ENCODE data around the gene WDR53.
"Not testable (repeated sequence)": the region's sequence is repeated elsewhere in the genome, so short reads cannot be mapped to it uniquely, and the experiment has no call there.

WDR53 gene

GRCh38 chr3:196568246-196569002 is at the start of gene WDR53, which contains the start of gene FBXO45:
TSS of gene WDR53 (minus strand) at chr3:196568554. CDS start at chr3:196561475, 7,079 bp downstream.
TSS of gene FBXO45 (plus strand) at chr3:196568660. CDS start at chr3:196568985, 325 bp downstream.
- peak; percentile 92 to 93 for DNase-seq (ENCODE audit: low read depth in 2 of 2)

GRCh38 chr3:196617256-196617655 is 48.9 kb upstream of the WDR53 start:
- no peak for DNase-seq (ENCODE audit: low read depth in 2 of 2)

GRCh38 chr3:196615234-196615633 is 46.9 kb upstream of the WDR53 start:
- DNase-seq (ENCODE audit: low read depth in 2 of 2) = not testable (repeated sequence)

DNA sequence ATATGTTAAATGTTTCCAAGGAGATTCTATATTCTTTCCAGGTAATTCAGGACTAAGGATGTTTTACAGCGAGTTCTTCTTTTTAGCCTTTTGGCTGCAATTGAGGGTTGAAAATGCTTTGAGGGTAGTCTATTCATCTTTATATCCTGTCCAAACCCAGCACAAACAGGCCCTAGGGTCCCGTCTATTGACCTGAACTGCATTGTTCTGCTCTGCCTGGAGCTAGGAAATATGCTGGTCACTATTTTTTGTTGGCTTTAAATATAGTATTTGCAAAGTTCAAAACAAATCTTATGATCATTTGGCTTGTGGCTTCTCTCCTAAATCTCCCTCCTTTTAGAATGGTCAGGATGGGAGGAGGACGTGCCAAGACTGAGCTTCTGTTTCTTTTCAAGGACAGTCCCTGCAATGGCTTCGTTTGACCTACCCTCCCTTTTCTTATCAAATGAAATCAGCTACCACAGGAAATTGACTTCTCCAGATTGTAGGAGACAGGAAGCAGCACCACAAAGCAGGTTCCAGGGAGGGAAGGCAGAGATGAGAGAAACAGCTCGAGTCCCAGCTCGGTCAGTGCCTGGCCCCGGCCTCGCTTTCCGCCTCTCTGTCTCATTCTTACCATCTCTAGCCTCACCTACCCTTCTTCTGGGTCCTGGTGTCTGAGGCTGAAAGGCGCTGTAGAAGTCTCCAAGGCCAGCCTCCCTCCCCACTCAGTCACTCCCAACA is 43.6 kb upstream of the WDR53 start:
- no peak for DNase-seq (ENCODE audit: low read depth in 2 of 2)

GRCh38 chr3:196609805-196610515 is 41.6 kb upstream of the WDR53 start:
- DNase-seq (ENCODE audit: low read depth in 2 of 2) = no peak

GRCh38 chr3:196609343-196609775 is 41.0 kb upstream of the WDR53 start:
- DNase-seq (ENCODE audit: low read depth in 2 of 2) = peak; percentile 90 to 97

DNA sequence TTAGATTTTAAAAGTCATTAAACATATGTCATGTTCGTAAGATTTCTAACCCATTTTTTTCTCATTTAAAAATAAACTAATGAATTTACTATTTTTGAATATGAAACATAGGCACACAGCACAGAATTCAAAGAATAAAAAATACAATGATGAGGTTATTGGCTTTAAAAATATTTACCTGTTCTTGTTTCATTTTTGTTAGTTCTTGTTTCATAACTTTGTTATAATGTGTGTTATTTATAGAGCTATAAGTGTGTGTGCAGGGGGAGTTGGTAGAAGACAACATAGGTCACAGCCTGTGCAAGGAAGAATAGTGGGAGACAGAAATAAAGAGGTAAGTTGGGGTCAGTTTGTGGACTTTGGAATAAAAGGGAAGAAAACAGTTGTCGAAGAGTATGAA is 40.3 kb upstream of the WDR53 start:
- no peak for DNase-seq (ENCODE audit: low read depth in 2 of 2)

DNA sequence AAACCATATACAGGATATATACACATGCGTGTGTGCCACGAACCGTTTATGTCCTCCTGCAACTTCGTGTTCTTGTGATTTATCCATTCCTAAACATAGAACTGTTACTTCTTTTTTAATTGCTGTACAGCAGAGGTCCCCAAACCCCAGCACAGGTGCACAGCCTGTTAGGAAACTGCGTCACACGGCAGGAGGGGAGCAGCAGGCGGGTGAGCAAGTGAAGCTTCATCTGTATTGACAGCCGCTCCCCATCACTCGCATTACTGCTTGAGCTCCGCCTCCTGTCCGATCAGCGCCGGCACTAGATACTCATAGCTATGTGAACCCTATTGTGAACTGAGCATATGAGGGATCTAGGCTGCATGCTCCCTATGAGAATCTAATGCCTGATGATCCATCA is 36.2 kb upstream of the WDR53 start:
- DNase-seq (ENCODE audit: low read depth in 2 of 2) = no peak

- DNase-seq (ENCODE audit: low read depth in 2 of 2) = no peak
Observed at GRCh38 chr3:196603683-196604082, 35.3 kb upstream of the WDR53 start.

DNA sequence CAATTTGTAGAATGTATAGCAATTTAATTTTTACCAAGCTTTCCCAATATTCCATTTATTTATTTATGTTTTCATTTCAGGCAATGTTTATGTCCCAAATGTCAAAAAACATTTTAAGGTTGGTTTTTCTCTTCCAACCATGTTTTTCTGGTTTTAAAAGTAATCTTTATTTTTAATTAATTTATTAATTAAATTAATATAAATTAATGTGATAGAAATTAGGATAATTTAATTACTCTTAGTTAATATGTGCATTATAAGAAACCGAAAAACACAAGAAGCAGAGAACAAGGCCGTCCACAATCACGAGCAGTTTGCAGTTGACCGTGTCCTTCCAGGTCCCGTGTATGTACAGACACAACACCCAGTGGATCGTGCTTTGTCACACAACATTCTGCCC is 34.3 kb upstream of the WDR53 start:
- DNase-seq (ENCODE audit: low read depth in 2 of 2) = no peak

GRCh38 chr3:196600359-196600758 is 32.0 kb upstream of the WDR53 start:
- no peak for DNase-seq (ENCODE audit: low read depth in 2 of 2)

DNA sequence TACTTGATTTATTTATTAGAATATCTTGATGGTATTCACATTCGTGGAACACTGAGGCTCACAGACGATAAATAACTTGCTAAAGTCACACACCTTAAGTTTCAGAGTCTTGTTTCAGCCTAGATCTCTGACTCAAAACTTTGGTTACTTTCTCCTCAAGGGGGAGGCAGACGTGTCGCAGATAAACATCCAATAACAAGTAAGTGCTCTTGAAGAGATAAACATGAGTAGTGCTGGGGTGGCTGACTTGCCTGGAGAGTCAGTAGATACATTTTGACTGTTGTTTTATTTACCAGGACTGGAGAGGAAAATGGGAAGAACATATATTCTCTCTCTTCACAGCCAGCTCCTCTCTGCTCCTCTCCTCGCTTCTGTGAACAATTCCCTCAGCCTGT is 31.4 kb upstream of the WDR53 start:
- no peak for DNase-seq (ENCODE audit: low read depth in 2 of 2)

GRCh38 chr3:196597971-196598733 is 29.8 kb upstream of the WDR53 start:
- DNase-seq (ENCODE audit: low read depth in 2 of 2) = not testable (repeated sequence)

DNA sequence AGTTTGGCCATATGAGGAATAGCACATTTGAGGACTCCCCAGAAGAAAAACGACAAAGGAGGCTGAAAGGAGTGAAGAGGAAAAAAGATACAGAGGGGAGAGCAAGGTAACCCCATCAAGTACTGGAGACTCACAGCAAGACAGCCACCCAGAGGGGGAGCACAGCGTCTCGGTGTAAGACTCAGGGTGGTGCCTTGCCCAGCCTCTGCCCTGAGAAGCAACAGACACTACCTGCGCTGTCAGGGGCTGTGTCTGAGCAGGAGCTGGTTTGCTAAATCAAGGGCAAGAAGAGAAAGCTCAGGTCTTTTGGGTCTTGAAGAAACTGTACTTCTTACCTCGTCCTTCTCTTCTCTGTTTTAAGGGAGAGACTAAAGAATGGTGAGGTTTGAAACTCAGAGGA is 28.0 kb upstream of the WDR53 start:
- no peak for DNase-seq (ENCODE audit: low read depth in 2 of 2)

GRCh38 chr3:196590279-196590678 is 21.9 kb upstream of the WDR53 start:
- DNase-seq (ENCODE audit: low read depth in 2 of 2) = no peak

GRCh38 chr3:196585044-196585757 is 16.8 kb upstream of the WDR53 start:
- DNase-seq (ENCODE audit: low read depth in 2 of 2) = no peak

DNA sequence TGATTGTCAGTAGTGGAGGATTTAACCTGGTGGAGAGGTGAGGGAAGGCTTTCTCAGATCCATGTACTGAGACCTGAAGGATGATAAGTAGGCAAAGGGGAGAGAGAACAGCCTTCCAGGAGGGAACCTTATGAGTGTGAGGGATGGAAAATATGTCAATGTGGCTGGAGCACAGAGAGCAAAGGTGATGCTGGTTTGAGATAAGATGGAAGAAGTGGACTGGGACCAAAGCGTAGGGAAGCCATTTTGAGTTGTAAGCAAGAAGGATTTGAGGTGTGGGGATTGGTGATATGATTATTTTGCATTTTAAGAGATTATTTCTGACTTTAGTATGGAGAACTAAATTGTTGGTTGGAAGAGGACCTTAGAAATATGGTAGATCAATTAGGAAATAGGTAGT is 4.0 kb upstream of the WDR53 start:
- DNase-seq (ENCODE audit: low read depth in 2 of 2) = no peak

DNA sequence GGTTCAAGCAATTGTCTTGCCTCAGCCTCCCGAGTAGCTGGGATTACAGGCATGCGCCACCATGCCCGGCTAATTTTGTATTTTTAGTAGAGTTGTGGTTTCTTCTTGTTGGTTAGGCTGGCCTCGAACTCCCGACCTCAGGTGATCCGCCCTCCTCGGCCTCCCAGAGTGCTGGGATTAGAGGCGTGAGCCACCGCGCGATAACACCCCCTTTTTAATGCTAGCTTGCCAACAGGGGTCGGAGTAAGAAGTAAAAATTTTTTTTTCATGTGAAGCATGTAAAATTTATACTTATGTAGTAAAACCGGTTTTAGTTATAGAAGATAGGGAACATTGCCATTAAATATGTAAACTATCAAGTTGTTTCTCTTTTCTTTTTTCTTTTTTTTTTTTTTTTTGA is 2.0 kb upstream of the WDR53 start:
- not testable (repeated sequence) for DNase-seq (ENCODE audit: low read depth in 2 of 2)

GRCh38 chr3:196569003-196569516 is 706 bp upstream of the WDR53 start:
- DNase-seq (ENCODE audit: low read depth in 2 of 2) = peak in 1 of 2 donors; percentile 28

DNA sequence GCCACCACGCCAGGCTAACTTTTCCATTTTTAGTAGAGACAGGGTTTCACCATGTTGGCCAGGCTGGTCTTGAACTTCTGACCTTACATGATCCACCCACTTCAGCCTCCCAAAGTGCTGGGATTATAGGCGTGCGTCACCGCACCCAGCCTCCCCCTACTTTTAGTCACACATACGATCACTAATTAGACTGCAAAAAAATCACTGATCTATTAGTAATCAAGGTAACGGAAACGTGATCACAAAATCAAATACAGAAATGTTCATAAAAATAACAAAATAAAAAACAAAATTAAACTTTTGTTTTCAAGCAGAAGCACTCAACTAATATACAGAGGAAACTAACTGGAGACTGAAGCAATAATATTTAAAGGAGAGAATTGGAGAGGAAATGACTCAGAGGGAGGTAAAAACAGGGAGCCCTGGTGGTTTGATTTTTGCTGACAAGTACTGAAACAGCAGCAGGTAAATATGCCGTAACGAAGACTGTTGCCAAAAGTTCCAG is 4.6 kb downstream of the WDR53 start:
- no peak for DNase-seq (ENCODE audit: low read depth in 2 of 2)

GRCh38 chr3:196559826-196560225 is 8.5 kb downstream of the WDR53 start:
- DNase-seq (ENCODE audit: low read depth in 2 of 2) = no peak

Measured in stimulated activated CD8-positive, alpha-beta memory T cell treated with anti-CD3 and anti-CD28 coated beads, Interleukin-2, amount 100 ng/mL, for 48 hours (primary cell).